NOMO-1 treated with dmso at 0.1 percent for 144 hours (cell line): ENCODE measurements around the gene DGKB.

Experiments
- DNase-seq: peaks from one replicate; lab custom pipeline; 2025; ENCODE audit not compliant: unreplicated experiment; lab: John Stamatoyannopoulos, UW

DGKB gene

GRCh38 chr7:14407246-14408015, 495.1 kb downstream of the DGKB start:
- no peak for DNase-seq

DNA sequence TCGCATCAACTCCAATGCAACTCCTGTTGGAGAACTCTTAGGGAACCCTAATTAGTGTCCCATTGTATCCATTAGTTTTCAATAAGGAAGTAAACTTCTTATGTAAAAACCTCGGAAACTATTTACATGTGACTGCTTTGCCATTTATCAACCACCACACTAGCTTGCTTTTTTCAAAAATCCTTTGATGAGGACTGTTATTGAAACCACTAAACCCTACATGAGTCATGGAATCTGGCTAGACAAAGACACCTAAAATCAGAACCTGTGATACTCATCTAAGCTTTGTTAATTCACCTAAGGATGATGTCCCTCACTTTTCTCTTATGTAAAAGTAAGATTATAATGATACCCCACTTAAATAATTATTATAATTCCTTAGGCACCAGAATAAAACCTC, 499.0 kb downstream of the DGKB start:
- DNase-seq = no peak

DNA sequence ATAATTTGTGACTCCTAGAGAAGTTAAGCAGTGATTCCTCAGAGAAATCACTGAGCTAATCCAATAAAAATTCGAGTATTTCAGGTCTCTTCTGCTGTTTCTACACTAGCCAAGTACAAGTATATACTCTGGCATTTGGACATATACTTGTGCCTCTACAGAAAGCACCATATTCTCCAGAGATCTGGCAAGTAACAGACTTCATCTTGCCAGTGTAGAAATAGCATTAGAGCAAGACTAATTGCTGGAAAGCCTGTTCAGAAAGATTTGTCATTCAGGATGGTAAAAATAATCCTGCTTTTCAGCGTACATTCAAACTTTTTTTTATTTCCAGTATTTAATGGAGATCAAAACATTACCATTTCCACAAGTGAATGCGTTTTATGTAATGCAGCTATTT, 502.3 kb downstream of the DGKB start:
- no peak for DNase-seq

DNA sequence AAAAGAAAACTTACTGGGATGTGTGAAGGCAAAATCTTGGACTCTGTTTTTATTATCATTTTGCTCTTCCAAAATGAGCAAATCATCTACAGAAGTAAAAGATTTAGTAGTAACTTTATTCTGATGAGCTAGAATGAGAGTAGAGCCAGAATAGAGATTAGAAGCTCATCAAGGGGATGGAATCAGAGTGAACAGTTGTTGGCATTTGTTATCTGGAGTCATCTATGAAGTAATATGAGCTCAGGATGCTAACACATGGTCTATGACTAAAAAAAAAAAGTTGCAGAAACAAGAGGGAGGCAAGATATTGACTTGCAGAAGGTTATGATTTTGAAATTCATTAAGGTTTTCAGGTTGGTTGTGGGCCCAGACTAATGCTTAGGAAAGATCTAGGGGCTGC, 504.0 kb downstream of the DGKB start:
- DNase-seq = no peak

DNA sequence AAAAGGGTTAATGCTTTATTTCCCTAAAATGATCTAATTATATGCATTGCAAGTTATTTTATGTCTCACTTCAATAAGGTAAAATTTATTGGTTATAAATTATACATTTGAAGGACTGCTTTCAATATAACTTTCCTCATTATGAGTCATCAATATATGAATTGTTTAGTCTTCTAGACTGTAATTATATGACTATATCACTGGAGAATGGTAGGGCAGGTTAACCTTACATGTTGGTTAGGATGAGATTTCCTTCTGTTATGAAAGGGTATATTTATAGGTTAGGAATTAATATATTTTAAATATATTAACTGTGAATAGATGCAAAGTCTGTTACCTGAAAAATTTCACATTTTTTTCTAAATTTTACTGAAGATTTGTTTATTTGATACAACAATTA, 506.7 kb downstream of the DGKB start:
- no peak for DNase-seq

GRCh38 chr7:14394786-14395185, 507.8 kb downstream of the DGKB start:
- no peak for DNase-seq

- DNase-seq = no peak
Observed at GRCh38 chr7:14389595-14389994, 513.0 kb downstream of the DGKB start.

DNA sequence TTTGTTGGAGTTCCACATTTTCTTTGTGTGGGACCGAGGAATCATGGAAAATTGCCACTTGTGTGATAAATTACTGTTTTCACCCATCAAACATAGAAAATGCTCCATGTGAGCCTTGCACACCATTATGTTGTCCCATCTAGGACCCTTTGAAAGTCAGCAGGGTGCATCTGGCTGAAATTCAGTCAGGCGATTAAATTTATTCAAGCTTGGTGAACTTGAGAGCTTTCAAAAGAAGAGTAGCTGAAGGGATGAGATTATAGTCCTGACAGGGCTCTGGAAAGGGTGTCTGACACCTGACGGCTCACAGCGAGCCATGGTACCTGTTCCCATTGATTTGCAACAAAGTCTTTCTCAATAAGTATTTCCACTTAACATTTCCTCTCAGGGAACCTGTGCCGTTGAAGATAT, 513.4 kb downstream of the DGKB start:
- no peak for DNase-seq

DNA sequence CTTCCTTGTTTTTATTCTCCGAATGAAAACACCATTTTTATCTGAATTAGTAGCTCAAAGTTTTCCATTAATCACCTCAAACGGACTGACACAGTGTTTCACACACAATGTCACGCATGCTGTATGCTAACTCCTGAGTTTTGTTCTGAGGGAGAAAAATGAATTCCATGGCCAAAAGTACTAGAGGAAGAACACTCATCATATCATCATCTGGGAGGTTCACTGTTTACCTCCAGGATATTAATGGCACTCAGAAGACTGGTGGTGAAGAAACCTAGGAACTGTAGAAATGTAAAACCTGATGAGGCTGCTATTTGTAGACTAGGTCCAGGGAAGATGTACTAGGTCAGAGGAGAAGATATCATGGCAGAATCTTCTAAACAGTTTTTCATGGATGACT, 517.5 kb downstream of the DGKB start:
- DNase-seq = no peak

DNA sequence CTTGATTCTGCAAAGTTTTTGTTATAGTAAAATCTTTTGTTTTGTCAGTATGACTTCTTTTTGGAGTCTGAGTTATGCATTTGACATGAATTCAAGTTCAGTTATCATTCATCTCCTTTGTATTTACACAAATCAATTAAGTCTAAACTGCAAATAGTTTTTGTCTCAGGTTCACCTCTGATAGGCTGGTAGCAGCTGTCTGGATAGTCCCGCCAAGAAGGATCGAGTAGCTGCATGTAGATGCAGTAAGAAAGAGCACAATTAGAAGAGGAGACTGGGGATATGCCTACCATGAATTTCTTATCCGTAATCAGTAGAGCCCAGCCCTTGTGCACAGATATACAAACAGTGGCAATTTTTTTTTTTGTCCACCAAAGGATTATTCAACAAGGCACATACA, 520.6 kb downstream of the DGKB start:
- no peak for DNase-seq

DNA sequence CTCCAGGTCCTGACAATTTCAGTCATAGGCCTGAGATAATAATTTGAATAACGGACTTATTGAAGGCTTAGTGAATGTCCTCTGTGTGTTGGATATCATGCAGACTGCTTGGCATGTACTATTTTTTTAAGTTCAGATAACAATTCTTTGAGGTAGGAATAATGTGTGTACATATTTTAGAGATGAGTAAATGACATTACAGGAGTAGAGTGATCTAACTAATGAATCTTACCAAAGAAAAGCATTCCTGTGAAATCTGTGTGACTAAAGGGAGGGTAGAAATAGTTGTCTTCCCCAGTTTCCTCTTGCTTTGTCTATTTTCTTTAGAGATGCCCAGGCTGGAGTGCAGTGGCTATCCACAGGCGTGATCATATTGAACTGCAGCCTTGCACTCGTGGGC, 521.2 kb downstream of the DGKB start:
- no peak for DNase-seq

DNA sequence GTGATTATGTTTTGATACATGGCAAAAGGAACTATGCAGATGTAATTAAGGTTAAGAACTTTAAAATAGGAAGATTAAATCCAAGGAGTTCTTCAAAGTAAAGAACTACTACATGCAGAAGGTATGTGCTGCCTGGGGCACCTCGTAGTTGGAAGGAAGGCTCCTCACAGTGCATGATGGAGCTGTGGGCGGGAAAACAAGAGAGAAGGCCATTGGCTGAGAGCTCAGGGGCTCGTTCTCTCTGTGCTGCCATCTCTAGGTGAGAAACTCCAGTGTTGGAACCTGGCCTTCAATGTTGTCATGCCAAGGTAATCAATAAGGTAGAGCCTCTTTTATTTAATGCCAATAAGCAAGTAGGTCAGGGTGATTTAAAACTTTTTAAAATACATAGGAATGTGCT, 521.7 kb downstream of the DGKB start:
- no peak for DNase-seq

GRCh38 chr7:14377646-14378266, 524.8 kb downstream of the DGKB start:
- DNase-seq = no peak

DNA sequence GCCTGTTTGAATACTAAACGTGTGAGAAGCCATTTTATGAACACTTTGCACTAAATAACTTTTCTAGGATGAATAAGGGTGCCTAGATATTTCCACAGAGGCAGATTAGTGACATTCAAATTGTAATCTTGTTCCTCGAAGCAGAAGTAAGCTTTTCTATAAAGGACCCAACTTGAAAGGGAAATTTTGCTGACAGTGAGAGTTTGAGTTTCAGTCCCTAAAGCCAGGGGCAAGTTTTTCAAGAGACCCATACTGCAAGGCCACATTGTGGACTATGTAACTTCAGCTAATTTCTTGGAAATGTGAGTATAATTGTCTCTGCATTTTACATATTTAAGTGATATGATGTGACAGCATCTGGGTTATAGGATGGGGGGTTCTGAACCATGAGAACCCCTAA, 525.8 kb downstream of the DGKB start:
- no peak for DNase-seq

DNA sequence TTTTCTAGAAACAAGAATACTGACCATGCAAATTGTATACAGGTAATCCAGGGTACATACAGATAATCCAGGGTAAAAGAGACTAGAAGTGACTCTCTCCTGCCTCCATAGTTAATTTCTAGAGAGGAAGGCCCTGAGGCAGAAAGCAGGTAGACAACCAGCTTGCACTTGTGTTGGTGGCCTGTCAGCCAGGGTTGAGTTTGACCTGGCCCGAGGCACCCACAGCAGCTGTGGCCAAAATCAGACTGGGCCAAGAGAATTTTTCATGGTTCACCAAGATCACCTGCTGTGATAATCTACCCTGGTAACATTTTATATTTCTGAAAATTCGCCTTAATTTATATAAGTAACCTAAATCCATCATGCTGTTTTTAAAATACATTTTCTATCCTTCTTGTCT, 526.6 kb downstream of the DGKB start:
- DNase-seq = no peak

DNA sequence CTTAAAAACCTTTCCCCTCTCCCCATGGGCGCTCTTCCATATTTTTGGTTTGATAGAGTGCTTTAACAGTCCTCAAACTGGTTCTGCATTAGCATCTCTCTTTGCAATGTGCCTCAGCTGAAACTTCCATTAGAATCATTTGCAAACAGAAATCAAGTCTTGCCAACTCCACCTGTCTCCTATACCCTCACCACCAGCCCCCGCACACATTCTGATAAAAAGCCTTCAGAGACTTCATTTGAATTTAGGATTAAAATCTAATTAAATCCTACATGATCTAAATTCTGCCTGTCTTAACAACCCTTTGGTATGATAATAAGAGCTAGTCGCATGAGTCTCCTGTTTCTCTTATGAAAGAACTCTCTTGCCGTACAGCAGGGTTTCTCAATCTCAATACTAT, 528.2 kb downstream of the DGKB start:
- DNase-seq = no peak

DNA sequence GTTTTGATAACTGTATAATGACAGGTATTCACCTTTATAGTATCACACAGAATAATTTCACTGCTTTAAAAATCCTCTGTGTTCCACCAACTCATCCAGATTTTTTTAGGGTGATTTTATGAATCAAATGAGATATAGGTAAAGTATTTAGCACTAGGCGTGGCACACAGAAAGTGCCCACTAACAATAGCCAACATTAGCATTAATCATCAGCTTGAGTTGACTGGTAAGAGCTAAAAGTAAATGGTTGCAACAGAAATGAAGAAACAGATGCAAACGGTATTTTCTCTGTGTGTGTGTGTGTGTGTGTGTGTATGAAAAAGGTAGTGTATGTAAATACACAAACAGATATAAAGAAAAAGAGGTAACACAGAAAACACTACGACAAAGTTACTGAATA, 534.3 kb downstream of the DGKB start:
- DNase-seq = no peak

DNA sequence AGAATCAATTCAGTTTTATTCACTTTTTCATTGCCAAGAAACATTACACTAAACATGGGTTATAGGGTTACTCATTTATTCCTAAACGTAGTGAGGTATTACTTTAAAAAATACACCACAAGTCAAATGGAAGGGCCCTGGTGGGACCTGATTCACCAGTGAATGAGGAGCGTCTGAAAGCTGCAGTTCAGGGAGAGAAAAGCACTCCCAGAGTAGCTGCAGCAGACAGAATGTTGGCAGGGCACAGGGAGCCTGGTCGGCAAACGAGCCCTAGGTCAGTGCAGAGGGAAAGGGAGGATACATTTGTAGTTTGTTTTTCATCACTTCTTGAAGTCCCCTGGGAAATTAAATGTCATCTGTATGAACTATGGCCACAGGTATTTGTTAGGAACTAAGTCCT, 551.4 kb downstream of the DGKB start:
- DNase-seq = no peak

DNA sequence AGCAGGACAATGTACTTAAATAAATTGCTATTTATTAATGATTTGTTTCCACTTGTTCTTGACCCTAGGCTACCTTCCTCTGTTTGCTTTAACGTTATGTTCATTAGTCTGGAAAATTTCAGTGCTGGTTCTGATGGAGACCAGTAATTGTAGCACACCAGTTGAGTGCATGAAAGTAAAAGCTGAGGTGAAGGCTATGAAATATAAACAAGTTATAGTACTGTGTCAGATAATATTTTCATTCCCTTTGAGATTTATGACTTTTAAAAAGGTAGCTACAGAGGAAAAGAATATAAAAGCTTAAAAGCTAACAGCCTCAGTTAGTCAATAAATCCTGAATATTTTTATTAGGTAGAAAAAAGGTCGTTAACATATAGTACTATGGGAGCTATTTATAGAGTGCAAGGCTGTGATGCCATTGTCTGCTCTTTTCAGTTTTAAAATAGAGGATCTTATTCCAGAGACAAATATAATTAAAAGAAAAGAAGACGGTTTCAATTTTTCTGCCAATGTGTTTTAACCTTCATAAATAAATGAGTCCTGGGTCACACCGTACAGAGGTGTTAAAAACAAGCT, 561.3 kb downstream of the DGKB start:
- DNase-seq = no peak

DNA sequence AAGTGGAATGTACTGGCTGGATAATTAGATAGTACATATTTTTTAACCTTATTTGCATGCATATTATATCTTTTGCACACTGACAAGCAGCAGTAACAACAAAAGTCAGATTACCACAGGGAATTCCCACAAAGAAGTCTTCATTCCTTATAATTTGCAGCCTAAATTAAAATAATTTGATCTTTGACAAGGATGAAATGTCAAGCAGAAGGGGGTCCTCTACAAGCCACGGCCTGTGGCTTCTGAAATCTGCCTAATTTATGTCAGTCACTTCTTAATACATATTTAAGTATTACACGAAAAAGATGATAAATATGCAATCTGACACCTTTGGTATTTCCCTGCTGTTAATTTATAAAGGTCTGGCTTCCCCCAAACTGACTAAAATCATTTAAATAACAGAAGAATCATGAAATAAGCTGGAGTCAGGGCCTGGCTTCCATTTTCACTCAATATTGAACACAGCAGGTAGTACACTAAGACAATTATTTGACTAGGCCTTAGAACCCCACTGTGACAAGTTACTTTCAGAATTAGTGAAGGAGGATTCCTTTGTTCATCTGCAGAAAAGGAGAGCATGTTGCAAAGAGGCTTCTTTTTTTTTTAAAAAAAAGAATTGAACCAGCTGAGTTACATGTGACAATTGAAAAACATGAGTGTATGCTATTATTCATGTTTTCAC, 562.0 kb downstream of the DGKB start:
- DNase-seq = no peak

GRCh38 chr7:14339861-14340260, 562.7 kb downstream of the DGKB start:
- no peak for DNase-seq

DNA sequence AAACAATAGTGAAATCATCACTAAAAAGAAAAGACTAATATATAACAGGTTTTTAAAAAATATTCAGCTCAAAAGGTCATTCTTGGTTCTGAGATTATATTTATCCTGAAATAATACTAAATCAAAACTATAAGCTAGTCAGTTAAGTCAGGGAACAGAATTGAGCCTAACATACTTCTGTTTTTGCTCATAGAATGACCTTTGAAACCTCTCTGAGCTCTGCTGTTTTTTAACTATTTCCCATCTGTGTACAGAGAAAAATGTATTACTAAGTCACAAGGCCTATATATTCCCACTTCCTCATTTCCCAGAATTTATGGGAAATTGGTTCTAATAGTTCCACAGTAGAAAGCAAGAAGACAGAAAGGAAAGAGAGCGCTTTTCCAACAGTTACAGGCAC, 566.3 kb downstream of the DGKB start:
- DNase-seq = no peak
